NCI-H82 (cell line): ENCODE results near the gene TRIM66.
"Not testable (repeated sequence)": the region's sequence is repeated elsewhere in the genome, so short reads cannot be mapped to it uniquely, and the experiment has no call there.

Experiments used
- DNase-seq: peaks from one replicate; lab custom pipeline; 2025; lab: John Stamatoyannopoulos, UW

The TRIM66 gene

DNA sequence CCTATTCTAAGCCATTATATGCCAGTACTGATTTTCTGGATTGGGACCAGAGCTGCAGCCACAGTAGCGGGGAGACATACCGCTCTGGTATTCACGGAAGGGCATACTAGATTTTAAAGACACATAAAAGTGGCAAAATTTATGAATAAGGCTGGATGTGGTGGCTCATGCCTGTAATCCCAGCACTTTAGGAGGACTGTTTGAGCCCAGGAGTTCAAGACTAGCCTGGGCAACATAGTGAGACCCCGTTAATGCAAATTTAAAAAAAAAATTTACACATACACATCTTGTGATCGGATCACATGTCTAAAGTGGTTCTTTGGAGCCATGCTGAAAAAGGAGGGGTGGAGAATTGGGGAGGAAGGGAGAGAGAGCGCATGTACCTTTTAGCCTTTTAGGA is 9.1 kb upstream of the TRIM66 start:
- DNase-seq, result no peak

DNA sequence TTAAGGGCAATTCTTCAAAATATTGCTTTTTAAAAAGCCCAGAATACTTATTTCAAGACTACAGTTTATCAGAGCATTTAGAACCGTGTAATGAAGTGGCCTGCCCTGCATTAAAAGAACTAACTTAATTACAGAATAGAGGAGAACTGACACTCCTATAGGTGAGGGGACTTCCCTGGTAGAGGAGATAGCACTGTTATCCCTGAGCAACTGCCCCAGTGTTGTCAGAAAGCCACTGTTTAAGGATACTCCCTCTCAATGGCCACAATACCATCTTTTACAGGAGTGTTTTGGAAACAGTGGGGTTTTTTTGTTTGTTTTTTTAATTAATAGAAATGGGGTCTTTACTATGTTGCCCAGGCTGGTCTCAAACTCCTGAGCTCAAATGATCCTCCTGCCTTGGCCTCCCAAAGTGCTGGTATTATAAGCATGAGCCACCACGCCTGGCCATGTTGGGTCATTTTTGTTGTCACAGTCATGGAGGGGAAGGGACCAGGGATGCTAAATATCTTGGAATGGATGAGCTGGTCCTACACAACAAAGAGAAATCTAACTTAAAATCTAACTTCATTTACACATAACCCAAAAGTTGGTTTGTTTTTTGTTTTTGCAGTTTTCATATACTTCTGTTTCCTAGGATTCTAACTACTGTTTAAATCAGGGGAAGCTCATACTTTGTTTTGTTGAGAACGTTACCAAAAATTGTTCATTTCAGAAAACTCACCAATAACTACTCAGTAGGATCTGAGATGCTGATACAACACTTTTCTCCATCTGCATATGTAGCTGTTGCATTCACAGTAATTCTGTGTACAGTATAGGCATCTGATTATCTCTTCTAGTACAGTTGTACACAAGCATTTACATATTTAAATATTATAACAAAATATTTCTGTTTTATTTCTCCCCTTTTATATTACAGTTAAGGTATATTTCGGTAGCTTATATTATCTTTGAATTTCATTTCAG is 8.2 kb upstream of the TRIM66 start:
- DNase-seq, result no peak

DNA sequence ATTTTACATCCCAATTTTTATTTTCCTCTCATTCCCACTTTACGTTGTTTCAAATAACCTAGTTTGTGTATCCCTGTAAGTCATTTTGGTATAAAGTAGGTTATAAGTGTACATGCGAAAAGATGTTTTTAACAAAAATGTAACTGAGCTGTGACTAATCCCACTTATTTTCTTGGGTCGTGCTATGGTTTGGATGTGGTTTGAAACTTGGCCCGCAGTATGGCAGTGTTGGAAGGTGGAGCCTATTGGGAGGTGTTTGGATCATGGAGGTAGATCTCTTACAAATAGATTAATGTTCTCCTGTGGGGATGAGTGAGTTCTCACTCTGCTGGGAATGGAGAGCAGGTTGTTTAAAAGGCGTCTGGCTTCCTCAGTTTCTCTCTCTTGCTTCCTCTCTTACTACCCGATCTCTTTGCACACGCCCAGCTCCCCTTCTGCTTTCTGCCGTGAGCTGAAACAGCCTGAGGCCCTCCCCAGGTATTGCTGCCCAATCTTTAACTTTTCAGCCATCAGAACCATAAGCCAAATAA is 7.3 kb upstream of the TRIM66 start:
- DNase-seq, result peak; percentile 16

DNA sequence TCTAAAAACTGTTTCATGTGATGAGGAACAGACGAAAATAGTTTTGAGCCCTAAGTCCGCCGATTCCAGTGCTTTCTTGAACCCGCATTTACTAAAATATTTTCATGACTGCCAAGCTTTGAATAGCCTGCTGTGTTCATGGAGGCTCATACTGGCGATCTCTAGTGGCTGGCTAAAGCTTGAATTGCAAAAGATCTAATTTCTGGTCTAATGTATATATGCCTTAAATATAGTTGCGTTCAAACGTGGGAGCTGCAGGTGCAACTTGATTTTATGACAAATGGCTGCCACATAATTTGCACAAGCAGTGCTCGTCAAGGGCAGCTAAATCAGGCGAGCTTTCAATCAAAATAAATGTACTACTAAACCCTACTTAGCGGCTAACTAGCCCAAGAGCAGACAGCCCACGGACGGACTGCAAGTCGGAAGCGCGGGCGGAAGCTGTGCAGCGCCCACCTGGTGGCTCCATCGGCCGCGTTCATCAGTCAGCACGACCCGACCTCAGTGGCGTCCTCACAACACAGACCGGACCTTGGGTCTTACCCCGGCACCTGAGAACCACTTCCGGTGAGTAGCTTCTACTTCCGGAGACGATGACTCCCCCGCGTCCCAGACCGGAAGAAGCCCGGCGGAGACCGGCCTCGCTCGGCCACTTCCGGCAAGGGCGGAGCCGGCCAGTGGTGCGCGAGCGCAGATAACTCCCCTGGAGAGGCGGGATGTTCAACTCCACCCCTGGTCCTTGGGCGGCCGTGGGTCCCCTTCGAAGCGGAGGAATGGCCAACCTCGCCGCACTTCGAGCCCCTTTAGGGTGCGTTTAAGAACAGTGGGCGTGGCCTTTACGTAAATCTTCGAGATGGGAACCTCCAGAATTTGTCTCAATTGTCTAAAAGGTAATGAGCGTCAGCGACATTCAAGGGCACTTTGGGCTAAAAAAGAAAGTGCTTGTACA is 6.2 kb upstream of the TRIM66 start:
- peak; percentile 98 for DNase-seq

DNA sequence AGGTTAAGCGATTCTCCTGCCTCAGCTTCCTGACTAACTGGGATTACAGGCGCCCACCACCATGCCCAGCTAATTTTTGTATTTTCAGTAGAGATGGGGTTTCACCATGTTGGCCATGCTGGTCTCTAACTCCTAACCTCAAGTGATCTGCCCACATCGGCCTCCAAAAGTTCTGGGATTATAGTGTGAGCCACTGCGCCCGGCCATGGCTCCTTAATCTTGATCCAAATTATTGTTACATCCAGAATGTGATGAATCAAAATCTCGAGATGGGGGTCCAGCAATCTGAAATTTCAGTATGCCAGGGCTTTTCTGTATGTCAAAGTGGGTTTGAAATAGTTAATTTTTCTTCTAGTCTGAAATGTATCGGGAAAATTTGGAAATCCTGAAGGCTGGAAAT is 3.9 kb upstream of the TRIM66 start:
- no peak for DNase-seq

DNA sequence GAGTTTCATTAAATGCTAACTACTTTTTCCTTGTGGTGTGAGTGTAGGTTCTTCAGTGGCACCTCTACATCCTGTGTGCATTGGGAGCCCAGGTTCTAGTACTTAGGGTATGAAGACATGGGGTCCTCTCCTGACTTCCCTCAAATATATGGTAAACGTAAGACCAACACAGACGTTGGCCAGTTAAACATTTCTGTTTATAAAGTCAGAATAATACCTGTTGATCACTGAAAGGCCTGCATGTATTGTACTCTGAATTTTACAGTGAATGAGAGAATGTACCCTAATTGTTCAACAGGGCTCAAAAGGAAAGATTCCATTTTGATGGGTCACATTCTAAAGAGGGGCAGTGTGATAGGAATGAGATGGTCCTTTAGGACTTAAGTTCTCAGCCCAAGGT is 3.4 kb upstream of the TRIM66 start:
- DNase-seq, result no peak

DNA sequence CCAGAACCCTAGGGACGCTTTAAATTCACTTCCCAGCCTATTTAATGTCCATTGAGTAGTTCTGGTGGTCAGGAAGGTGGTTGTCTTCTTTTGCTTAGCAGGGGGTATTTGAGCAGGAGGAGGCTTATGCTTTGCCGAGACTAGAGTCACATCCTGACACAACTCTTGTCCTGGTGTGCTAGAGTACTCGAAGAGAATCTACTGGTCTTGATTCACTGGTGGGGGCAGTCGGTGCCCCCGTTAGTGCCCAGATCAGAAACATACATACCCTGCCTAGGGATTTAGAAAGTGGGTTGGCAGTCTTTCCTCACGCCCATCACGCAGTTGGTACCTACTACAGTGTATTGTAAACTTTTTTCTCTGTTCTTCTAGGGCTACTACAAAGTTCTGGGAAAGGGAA is 2.8 kb upstream of the TRIM66 start:
- DNase-seq, result no peak

DNA sequence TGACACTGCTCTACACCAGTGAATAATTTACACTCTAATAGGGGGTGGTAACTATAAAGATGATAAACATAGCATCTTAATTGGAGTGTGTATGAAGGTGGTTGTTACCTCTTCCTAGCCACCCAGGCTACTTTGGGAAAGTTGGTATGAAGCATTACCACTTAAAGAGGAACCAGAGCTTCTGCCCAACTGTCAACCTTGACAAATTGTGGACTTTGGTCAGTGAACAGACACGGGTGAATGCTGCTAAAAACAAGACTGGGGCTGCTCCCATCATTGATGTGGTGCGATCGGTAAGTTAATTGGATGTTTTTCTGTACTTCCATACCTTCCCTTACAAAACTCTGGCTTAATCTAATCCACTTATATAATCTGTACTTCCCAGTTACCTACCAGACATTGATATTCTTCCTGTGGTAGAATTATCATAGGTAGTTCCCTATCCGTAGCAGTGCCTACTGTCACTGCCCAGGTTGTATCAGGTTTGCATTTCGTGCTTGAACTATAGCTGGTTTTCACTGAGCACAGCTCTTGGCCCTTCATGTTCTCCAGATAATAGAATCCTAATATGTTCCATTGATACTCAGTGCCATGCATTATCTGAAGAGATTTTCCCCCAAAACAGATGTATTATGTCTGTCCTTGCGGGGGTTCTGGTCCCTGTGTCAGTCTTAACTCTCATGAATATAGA is 2.3 kb upstream of the TRIM66 start:
- DNase-seq, result no peak

DNA sequence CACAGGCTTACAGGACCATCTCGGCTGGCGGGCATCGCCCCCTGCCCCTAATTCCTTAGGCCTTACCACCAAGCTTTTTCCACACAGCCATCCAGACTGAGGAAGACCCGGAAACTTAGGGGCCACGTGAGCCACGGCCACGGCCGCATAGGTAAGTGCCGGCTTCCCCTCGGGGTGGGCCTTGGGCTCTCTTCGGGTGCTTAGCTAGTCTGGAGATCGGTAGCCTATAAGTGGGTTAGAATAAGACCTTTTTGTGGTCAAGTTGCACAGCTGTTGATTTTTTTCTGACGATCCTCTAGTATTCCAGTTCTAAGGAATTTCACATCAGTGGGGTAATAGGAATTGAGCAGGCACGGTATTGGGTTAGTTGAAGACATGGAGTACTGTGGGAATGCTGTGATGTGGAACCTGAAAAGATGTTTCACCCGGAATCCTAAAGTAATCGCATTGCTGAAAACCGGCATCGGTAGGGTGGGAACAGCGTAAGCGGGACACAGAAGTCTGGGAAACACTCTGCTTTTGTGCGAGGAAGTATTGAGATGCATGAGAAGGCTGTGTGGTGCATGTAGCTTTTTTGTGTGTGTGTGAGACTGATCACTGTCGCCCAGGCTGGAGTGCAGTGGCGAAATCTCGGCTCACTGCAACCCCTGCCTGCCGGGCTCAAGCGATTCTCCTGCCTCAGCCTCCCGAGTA is 796 bp upstream of the TRIM66 start:
- no peak for DNase-seq

DNA sequence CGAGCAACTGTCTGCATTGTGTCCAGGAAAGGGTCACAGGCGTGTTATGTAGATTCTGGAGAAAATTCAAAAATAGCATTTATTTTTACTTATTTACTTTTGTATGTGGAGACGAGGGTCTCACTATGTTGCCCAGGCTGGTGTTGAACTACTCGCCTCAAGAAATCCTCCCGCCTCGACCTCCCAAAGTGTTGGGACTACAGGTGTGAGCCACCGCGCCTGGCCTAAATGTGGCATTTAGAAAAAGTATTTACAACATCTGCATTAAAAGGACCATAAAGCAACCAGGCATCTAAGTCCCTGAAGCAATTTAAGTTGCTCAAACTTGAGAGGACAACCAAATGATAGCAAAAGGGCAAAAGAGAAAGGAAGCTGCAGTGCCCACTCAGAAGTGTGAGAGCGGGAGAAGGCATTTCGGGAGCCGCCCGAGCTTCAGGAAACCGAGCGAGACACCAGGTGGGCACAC is 595 bp downstream of the TRIM66 start:
- no peak for DNase-seq

DNA sequence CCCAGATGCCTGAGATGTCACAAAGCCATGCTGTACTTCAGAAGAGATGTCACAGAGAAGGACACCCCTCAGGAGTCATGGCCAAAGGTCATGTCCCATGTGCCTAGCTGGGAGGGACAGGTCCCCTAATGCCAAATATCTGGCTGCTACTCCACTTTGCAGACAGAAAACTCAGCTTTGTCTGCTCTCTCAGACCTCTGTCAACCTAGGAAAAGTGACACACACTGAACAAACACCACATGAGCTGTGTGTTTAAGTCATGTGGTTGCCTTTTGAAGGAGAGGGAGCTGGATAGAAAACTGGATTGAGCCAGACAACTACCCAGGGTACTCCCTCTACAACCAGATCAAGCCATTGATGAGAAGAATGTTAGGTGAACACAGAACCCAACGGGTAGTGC is 3.5 kb downstream of the TRIM66 start:
- DNase-seq, result no peak

DNA sequence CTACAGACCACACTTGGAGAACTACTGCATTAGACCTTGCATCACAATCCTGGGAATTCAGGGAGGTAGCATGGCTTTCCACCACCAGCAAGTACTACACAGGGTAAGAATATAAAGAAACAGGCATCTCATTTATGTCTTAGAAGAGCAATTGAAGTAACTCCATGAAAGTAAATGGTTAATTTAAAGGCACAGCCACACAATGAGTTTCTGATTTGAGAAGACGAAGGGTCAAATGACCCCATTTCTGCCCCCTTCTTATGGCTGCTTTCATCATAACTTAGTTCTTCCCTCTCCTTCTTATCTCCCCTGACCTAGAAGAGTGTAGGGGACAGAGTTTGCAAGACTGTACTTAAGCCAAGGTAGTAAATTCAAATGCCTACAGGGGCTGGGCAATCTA is 6.0 kb downstream of the TRIM66 start:
- no peak for DNase-seq

DNA sequence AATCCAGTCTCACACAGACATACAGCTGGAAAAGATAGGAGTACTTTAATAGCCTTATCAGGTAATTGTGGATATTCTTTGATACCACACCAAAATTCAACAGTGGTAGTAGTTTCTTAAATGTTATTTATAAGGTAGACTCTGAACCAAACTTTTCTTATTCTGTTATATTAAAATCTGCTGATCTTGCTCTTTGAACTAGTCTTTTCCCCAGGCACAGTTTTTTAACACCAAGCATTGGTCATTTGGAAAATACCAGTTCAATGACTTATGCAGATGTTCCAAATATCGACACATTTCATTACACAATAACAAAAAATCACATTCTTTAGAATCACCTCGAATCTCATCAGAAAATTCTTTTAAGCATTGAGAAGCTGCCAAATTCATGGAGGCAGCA is 7.6 kb downstream of the TRIM66 start:
- no peak for DNase-seq

DNA sequence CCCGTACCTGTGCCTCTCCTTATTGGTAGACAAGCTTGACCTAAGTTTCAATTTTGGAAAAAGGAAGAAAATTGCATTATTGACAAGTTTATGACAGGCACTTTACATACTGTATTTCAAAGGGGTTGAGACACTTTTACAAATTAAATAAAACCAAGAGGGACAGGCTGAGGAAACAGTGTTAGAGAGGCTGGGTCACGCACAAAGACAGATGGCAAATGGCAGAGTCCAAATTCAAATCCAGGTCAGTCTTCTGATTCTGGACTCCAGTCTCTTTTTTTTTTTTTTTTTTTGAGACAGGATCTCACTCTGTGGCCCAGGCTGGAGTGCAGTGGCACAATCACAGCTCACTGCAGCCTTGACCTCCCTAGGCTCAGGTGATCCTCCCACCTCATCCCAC is 10.1 kb downstream of the TRIM66 start:
- no peak for DNase-seq

DNA sequence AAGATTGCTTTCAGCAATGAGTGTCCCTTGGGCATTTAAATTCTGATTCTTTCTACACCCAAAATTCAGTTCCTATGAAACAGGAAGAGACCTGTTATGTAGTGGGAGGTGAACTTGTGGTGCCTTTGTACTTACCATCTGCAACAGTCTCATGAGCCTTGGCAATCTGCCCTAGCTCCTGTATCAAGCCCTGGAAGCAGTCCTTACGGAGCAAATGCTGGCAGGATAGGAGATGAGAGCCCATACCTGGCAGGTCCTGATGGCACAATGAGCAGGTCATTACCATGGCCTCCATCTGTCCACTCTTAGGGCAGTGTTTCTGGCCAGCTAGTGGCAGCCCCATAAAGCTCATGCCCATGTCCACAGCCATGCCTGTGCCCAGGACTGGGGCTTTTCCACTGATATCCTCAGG is 10.8 kb downstream of the TRIM66 start:
- no peak for DNase-seq

DNA sequence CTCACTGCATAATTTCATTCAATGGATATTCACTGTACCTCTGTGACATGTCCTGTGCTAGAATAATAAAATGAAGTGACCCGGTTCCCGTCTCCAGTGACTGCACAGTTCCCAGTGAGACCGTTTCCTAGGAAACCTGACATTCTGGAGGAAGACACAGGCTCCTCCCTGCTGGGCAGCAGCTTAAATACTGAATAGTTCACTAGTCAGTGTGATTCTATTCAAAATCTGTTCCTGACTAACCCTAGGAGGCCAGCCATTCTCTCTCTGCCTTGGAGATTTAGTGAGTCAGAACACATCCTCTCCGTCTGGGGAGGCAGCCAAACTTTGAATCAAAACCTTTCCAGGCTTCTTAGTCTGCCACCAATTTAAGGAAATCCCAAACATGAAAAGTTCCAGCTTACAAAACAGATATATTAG is 11.3 kb downstream of the TRIM66 start:
- no peak for DNase-seq

DNA sequence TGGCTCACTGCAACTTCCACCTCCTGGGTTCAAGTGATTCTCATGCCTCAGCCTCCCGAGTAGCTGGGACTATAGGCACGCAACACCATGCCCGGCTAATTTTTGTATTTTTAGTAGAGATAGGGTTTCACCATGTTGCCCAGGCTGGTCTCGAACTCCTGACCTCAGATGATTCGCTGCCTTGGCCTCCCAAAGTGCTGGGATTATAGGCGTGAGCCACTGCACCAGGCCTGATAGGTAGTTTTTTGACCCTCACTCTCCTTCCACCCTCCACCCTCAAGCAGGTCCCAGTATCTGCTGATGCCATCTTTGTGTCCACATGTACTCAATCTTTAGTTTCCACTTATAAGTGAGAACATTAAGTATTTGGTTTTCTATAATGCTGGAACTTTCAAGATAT is 12.4 kb downstream of the TRIM66 start:
- not testable (repeated sequence) for DNase-seq

DNA sequence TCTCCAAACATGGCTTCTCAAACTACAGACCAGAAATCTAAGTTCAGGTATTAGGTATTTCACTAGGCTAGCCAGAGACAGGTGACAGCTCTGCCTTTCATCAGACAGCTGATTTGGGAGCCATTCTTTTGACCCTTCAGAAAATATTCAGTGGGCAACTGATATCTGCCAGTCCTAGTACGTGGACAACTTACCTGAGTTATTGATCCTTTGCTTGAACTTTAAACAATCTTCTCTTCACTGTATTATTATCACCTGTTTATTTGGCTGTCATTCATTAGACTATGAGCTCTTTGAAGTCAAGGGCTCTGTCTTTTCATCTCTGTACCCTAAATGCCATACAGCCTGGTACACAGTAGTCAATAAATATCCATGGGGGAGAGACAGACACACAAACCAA is 17.2 kb downstream of the TRIM66 start:
- DNase-seq, result no peak

DNA sequence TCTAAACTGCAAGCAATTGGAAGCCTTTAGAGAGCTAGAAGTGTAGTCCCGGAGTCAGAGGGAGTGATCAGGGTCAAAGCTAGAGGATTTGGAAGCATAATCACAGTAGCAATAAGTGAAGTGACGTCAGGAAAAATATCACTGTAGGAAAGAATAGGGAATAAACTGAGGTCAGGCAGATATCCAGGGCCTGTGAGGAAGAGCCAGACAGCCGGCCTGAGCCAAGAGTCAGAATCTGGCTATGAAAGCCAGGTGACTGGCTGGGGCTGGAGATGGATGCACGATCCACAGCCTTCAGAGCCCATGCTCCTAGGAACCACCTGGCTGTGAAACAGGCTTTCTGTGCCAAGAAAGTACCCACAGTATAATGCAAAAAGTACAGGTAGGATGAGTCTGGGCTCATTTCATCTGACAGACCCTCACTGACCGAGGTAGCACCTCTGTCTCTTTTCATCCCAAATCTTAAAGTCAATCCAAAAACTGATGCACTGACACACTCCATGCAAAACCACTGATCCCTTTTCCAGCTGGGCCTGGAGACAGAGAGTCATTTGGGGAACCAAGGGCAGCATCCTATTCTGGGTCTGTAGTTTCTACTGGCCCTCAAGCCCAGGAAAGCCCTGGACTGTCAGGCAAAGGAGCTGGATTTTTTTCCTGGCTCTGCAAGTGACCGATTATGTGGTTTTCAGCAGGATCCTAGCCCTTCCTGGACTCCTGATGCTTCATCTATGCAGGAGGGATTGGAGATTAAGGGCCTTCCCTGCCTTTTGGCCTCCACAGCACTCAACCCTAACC is 21.3 kb downstream of the TRIM66 start:
- no peak for DNase-seq

DNA sequence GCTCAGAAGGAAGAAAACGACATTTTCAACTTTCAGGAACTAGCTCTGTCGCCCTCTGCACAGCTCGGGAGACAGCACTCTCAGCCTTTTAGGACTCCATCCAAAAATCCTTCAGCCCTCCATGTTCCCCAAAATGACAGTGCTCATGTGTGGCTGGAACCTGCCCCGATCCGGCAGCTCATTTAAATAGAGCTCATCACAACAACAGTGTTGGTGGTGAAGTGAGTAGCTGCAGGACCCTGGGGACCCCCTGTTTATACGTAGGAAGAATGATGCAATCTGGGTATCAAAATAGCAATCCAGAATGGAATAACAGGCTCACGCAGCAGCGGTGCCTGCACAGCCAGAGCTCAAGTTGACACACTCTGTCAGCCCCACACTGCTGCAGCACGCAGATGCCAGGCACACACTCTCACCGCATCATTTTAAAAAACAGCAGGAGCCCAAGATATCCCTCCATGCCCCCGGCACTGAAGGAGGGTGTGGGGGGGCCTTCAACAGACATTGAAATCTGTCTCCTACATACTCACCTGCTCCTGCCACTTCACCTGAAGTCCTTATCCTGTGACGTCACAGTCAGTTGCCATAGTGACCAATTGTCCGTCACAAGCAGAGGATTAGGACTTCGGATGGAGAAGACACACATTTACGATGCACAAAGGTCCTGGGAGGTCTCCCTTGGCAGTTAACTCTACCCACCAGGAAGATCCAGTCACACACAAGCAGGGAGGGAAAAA is 24.0 kb downstream of the TRIM66 start:
- DNase-seq, result no peak
